SK-N-SH (cell line): Measurements from ENCODE around the gene RNF25. TPM values are rescaled to one million over a fixed set of nuclear protein-coding genes. Genes with fewer than 3 reads are reported as not detected.

Experiments used
- CTCF ChIA-PET: fragments of 300-600, 350-600 bp; formaldehyde crosslinking; extraction: SDS; loops from one replicate; lab custom pipeline; 2021; lab: Yijun Ruan, JAX
- POLR2A ChIA-PET: fragments of 350-600 bp; sonication (Branson Sonifier 250); formaldehyde crosslinking; extraction: SDS; loops from one replicate; lab custom pipeline; 2020; ENCODE audit warnings: antibody characterized with exemption, inconsistent platforms; lab: Yijun Ruan, JAX
- DNase-seq: peaks from one replicate; pipeline ENCODE4 v3.0.0; 2012
- H2AFZ ChIP-seq: fragments of 200-600 bp; sonication (generic); 2 replicates; pipeline ENCODE4 v1.8.1; 2016; ENCODE audit warnings: antibody characterized with exemption, mild to moderate bottlenecking, low read depth
- H3F3A ChIP-seq: fragments of 200-600 bp; sonication (generic); replicated peaks from 2 replicates; pipeline ENCODE3; 2016; ENCODE audit warnings: antibody characterized with exemption, mild to moderate bottlenecking; ENCODE audit not compliant: insufficient read depth
- H3K27ac ChIP-seq, 2 experiments: fragments of 200-500 bp in 1 of 2; fragments of 200-600 bp in 1 of 2; sonication (Bioruptor generic) in 1 of 2; sonication (generic), shearing (Covaris generic) in 1 of 2; 2 replicates each; pipeline versions ENCODE4 v1.5.1 to v1.6.1; 2014 to 2016; ENCODE audit warnings: low read depth in 2 of 2, inconsistent platforms in 1 of 2, low read length in 1 of 2, mild to moderate bottlenecking in 1 of 2, mixed read lengths in 1 of 2
- H3K27me3 ChIP-seq: fragments of 200-600 bp; sonication (generic), shearing (Covaris generic); 2 replicates; pipeline ENCODE4 v1.6.1; 2016; ENCODE audit warnings: mixed run types; ENCODE audit not compliant: insufficient read depth
- H3K36me3 ChIP-seq, 2 experiments: fragments of 200-500 bp in 1 of 2; fragments of 200-600 bp in 1 of 2; sonication (Bioruptor generic) in 1 of 2; sonication (generic) in 1 of 2; replicated peaks in 1 of 2; 2 replicates each; pipeline versions ENCODE3 to v1.5.1; 2014 to 2016; ENCODE audit warnings: low read length in 1 of 2, mild to moderate bottlenecking in 1 of 2; ENCODE audit not compliant: insufficient read depth in 2 of 2, control insufficient read depth in 1 of 2
- H3K4me1 ChIP-seq, 2 experiments: fragments of 200-500 bp in 1 of 2; fragments of 200-600 bp in 1 of 2; sonication (Bioruptor generic) in 1 of 2; sonication (generic), shearing (Covaris generic) in 1 of 2; 2 replicates each; pipeline versions ENCODE4 v1.5.1 to v1.6.1; 2014 to 2016; ENCODE audit warnings: low read depth in 1 of 2, low read length in 1 of 2, mixed run types in 1 of 2; ENCODE audit not compliant: insufficient read depth in 2 of 2, control insufficient read depth in 1 of 2
- H3K4me2 ChIP-seq: fragments of 200-600 bp; sonication (generic), shearing (Covaris generic); 2 replicates; pipeline ENCODE4 v1.6.1; 2017; ENCODE audit warnings: mixed run types
- H3K4me3 ChIP-seq, 2 experiments: fragments of 200-500 bp in 1 of 2; fragments of 200-600 bp in 1 of 2; sonication (Bioruptor generic) in 1 of 2; sonication (generic), shearing (Covaris generic) in 1 of 2; 2 replicates each; pipeline versions ENCODE4 v1.5.1 to v1.8.1; 2014 to 2016; ENCODE audit warnings: low read depth in 2 of 2, inconsistent platforms in 1 of 2, low read length in 1 of 2, mild to moderate bottlenecking in 1 of 2, mixed read lengths in 1 of 2, moderate library complexity in 1 of 2
- H3K79me2 ChIP-seq: fragments of 200-600 bp; sonication (generic); 2 replicates; pipeline ENCODE4 v1.8.1; 2017; ENCODE audit warnings: mild to moderate bottlenecking; ENCODE audit not compliant: insufficient read depth
- H3K9ac ChIP-seq: fragments of 200-600 bp; sonication (generic); 2 replicates; pipeline ENCODE4 v1.6.1; 2017; ENCODE audit warnings: mixed run types
- H3K9me2 ChIP-seq: fragments of 200-600 bp; sonication (generic); 2 replicates; pipeline ENCODE4 v1.6.1; 2017; ENCODE audit warnings: mixed run types
- H3K9me3 ChIP-seq: fragments of 200-600 bp; sonication (generic); 2 replicates; pipeline ENCODE4 v1.6.1; 2017; ENCODE audit warnings: mixed run types, mild to moderate bottlenecking, moderate library complexity
- H4K20me1 ChIP-seq: fragments of 200-600 bp; sonication (generic); 2 replicates; pipeline ENCODE4 v1.6.1; 2017; ENCODE audit warnings: mild to moderate bottlenecking, mixed run types; ENCODE audit not compliant: insufficient read depth
- ELF1 ChIP-seq: IDR thresholded peaks from 2 replicates; pipeline ENCODE4 v1.4.0; 2012
- EP300 ChIP-seq, 2 experiments: IDR thresholded peaks; 2 replicates each; pipeline versions ENCODE4 v1.4.0 to v1.6.1; 2012; ENCODE audit warnings: borderline replicate concordance in 1 of 2, low read depth in 1 of 2, low read length in 1 of 2
- FOXJ3 ChIP-seq: sonication (generic); formaldehyde crosslinking; IDR thresholded peaks from 2 replicates; pipeline ENCODE4 v1.5.1; 2020; ENCODE audit warnings: mild to moderate bottlenecking, missing genetic modification reagents
- GABPA ChIP-seq: IDR thresholded peaks from 2 replicates; pipeline ENCODE4 v1.4.0; 2012; ENCODE audit warnings: low read depth, mild to moderate bottlenecking
- GATA2 ChIP-seq: sonication (generic); formaldehyde crosslinking; IDR thresholded peaks from 2 replicates; pipeline ENCODE4 v1.5.0; 2020; ENCODE audit warnings: mild to moderate bottlenecking, missing genetic modification reagents
- JUND ChIP-seq: IDR thresholded peaks from 2 replicates; pipeline ENCODE4 v1.4.0; 2012
- MEF2A ChIP-seq: IDR thresholded peaks from 2 replicates; pipeline ENCODE4 v1.4.0; 2012; ENCODE audit warnings: low read depth, borderline replicate concordance
- NFIC ChIP-seq: IDR thresholded peaks from 2 replicates; pipeline ENCODE4 v1.4.0; 2012; ENCODE audit warnings: borderline replicate concordance
- NRF1 ChIP-seq: IDR thresholded peaks from 2 replicates; pipeline ENCODE4 v1.6.1; 2012; ENCODE audit warnings: low read depth, mild to moderate bottlenecking, low read length
- RAD21 ChIP-seq: IDR thresholded peaks from 2 replicates; pipeline ENCODE4 v1.6.1; 2012; ENCODE audit warnings: mild to moderate bottlenecking, low read length
- RCOR1 ChIP-seq: fragments of 150-350 bp; IDR thresholded peaks from 2 replicates; pipeline ENCODE4 v1.6.1; 2017; ENCODE audit warnings: antibody characterized with exemption, low read length
- REST ChIP-seq: IDR thresholded peaks from 2 replicates; pipeline ENCODE4 v1.6.1; 2012; ENCODE audit warnings: mild to moderate bottlenecking, low read depth, low read length, moderate library complexity
- SIN3A ChIP-seq: IDR thresholded peaks from 2 replicates; pipeline ENCODE4 v1.6.1; 2012; ENCODE audit warnings: low read depth, mild to moderate bottlenecking, low read length, moderate library complexity, borderline replicate concordance
- TAF1 ChIP-seq: IDR thresholded peaks from 2 replicates; pipeline ENCODE4 v1.6.1; 2012; ENCODE audit warnings: low read depth, mild to moderate bottlenecking, low read length, moderate library complexity, borderline replicate concordance
- TCF12 ChIP-seq: IDR thresholded peaks from 2 replicates; pipeline ENCODE4 v1.4.0; 2012
- TEAD4 ChIP-seq: IDR thresholded peaks from 2 replicates; pipeline ENCODE4 v1.4.0; 2012; ENCODE audit warnings: mild to moderate bottlenecking, borderline replicate concordance; ENCODE audit not compliant: insufficient read depth
- WGBS: methylation state at CpG from one replicate; pipeline ENCODE4 v1.1.6; 2017; ENCODE audit warnings: low lambda C conversion rate; 5-methylcytosine and 5-hydroxymethylcytosine counted together
- polyA plus RNA-seq, 3 experiments: library from polyadenylated mRNA; depleted of rRNA; stranded (reverse); fragments of >200 nt; gene quantifications; 2 replicates each; pipeline ENCODE4 v1.2.3, GENCODE V29; 2012
- TF ChIP-seq, protein P1 (sequence below): IDR thresholded peaks from 2 replicates; pipeline ENCODE4 v1.4.0; 2012; ENCODE audit warnings: low read depth, borderline replicate concordance

RNF25 gene
- polyA plus RNA-seq, 1 of the 3 experiments (the other 2 are of a cell fraction) = 72.2 TPM

DNA sequence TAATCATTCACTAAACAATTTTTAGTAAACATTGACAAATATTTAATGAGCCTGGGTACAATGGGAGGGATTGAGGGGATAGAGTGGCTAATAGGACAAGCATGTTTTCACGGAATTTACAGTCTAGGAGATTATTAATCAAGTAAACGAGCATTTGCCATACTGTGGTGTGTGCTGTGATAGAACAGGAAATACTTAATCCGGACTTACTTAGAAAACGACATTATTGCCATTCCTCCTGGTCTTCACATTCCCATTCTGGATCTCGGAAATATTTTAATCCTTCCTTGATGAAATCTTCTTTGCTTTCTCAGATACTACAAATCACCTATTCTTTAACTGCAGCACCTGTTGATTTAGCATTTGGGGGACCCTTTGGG is 39.7 kb upstream of the RNF25 start:
- peaks cover 0 to 15% of the 10 kb centered on the region in 2 experiments for H3K36me3 ChIP-seq
- peaks cover 0 to 11% of the 10 kb centered on the region in 2 experiments; a peak in 1 of 4 replicates for H3K4me1 ChIP-seq
- no peaks in the 10 kb centered on the region for H3K27me3 ChIP-seq
- WGBS = 3% methylated on average over 5 of the region's 5 CpGs
- TF ChIP-seq TEAD4 (no peak), GABPA (no peak), REST (no peak), ELF1 (no peak), GATA2 (CRISPR knock-in tag) (no peak), TCF12 (no peak), RCOR1 (no peak), TAF1 (no peak), MEF2A (no peak), EP300 (IDR thresholded peaks at IDR 0.05; ENCODE audit: borderline replicate concordance in 1 of 2, low read depth in 1 of 2, low read length in 1 of 2) (no peak), NRF1 (no peak), NFIC (no peak), JUND (no peak), SIN3A (no peak), FOXJ3 (CRISPR knock-in tag) (no peak), RAD21 (no peak)
- TF ChIP-seq, protein P1, sequence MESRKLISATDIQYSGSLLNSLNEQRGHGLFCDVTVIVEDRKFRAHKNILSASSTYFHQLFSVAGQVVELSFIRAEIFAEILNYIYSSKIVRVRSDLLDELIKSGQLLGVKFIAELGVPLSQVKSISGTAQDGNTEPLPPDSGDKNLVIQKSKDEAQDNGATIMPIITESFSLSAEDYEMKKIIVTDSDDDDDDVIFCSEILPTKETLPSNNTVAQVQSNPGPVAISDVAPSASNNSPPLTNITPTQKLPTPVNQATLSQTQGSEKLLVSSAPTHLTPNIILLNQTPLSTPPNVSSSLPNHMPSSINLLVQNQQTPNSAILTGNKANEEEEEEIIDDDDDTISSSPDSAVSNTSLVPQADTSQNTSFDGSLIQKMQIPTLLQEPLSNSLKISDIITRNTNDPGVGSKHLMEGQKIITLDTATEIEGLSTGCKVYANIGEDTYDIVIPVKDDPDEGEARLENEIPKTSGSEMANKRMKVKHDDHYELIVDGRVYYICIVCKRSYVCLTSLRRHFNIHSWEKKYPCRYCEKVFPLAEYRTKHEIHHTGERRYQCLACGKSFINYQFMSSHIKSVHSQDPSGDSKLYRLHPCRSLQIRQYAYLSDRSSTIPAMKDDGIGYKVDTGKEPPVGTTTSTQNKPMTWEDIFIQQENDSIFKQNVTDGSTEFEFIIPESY = no peak
- TF ChIP-seq, all 33 proteins: peak for 0
- Histone ChIP-seq H3K27ac (peak overlapping the region; percentile 74 to 79), H2AFZ (peak overlapping the region; percentile 88), H3K4me2 (peak overlapping the region; percentile 78), H4K20me1 (peaks cover 6% of the 10 kb centered on the region; the same call in 1 of the 2 replicates), H3F3A (peaks cover 5% of the 10 kb centered on the region), H3K9me2 (no peaks in the 10 kb centered on the region), H3K79me2 (peaks cover 50% of the 10 kb centered on the region), H3K9ac (peak overlapping the region; percentile 79), H3K9me3 (no peaks in the 10 kb centered on the region), H3K4me3 (peak overlapping the region; percentile 74 to 81)
- POLR2A ChIA-PET = no interaction called here
- CTCF ChIA-PET = interaction anchor here (0.7 to 2.6 kb wide), 18 partner anchors 9 to 428 kb away, joined by 3 to 31 read pairs (median 5); partner anchors contain the start of genes PRKAG3, RNF25 and STK36
- peak; percentile 23 for DNase-seq
